GM18868 (cell line): ENCODE data around the gene HLX.

ENCODE experiments used
- ATAC-seq: cut with Tn5 transposase; IDR thresholded peaks from one replicate; pipeline ENCODE4 v1.9.1; 2021; ENCODE audit warnings: mild to moderate bottlenecking, moderate library complexity; ENCODE audit not compliant: unreplicated experiment

Gene HLX

DNA sequence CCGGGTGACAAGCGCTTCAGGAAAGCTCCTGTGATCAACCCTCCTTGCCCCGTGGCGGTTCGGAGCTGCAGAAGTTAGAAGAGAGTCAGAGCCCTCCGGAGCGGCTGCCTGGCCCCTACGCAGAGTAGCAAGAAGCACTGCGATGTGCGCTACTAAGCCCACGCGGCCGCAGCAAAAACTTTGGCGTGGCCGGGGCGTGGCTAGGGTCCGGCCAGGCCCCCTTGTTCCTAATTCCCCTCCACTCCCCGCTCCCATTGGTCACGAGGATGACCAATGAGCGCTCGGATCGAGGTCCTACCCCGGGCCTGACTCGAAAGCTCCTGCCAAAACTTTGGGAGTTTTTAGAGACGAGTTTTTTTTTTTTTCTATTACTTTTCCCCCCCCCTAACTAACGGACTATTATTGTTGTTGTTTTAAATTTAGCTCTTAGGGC is at the start of gene HLX:
TSS of gene HLX (plus strand) at position 368 of the 433 bp plus-strand sequence. CDS start 415 bp downstream, outside the sequence.
- peak; percentile 47 for ATAC-seq

- ATAC-seq: no peak
These were observed 45.8 kb upstream of the HLX start for GRCh38 chr1:220833436-220833835.

DNA sequence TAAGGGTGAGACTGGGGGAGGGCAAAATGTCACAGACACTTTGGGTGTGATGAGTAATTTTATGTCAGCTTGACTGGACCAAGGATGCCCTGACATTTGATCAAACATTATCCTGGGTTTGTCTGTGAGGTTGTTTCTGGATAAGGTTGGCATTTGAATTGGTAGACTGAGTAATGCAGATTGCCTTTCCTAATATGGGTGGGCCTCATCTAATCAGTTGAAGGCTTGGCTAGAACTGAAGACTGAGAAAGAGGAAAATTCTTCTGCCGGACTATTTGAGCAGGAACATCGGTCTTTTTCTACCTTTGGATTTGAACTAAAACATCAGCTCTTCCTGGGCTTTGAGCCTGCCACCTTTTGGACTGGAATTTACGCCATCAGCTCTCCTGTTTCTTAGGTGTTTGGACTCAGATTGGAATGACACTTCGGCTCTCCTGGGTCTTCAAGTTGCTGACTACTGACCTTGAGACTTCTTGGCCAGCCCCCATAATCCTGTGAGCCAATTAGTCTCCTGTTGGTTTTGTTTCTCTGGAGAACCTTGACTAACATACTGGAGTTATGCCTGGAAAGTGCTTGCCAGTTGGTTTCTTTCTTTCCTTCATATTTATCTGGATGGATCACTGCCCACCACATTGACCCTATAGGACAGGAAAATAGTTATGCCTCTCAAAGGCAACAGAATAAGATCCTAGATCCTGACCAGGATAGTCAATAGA is 44.9 kb upstream of the HLX start:
- no peak for ATAC-seq

DNA sequence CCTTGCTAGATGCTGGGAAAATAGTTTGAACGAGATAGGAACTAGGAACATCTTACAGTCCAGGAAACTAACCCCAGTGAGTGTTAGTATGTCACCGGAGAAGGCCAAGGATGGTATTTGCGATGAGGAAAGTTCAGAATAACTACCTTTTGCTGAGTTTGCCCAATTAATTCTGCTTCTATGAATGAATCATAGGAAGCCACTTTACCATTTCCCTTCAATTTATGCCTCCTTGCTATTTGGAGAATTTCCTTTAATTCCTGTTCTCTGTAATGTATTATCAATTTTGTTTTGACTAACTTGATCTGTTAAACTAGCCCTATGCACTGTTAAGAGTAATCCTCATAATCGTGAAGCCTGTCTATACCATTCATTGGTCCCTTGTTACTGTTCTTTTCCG is 40.7 kb upstream of the HLX start:
- ATAC-seq: no peak

DNA sequence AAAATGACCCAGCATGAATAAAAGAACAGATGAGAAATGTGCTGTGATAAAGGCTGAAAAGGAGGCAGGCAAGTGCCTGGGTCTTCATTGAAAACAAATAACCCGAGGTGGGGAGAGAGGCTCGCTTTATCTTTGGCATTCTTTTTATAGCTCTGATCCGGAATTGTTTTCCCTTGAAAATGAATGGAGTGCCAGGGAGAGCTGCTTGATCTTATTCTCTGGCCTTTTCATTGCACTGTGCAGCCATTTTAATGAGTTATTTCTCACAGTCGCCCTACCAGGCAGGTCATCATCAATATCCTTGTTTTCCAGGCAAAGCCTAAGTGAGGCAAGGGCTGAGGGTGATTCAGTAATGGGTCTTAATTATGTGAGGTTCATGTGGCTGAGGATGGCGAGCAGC is 39.8 kb upstream of the HLX start:
- no peak for ATAC-seq

- no peak for ATAC-seq
These were observed 38.0 kb upstream of the HLX start for GRCh38 chr1:220841293-220841692.

GRCh38 chr1:220843481-220844011 is 35.7 kb upstream of the HLX start:
- no peak for ATAC-seq

GRCh38 chr1:220852408-220852807 is 26.8 kb upstream of the HLX start:
- no peak for ATAC-seq

DNA sequence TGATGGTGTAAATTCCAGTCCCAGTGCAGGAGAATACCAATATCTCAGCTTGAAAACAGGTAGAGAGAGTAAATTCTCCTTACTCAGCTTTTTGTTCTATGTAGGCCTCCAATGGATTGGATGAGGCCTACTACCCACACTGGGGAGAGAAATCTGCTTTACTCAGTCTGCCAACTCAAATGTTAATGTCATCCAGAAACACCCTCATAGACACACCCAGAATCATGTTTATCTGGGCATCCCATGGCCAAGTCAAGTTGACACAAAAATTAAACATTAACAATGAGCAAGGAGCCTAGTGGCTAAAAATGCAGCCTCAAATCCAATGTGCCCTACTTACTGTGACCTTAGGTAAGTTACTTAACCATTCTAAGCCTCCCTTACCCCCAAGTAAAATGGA is 6.9 kb upstream of the HLX start:
- ATAC-seq: no peak

- no peak for ATAC-seq
These were observed 6.2 kb upstream of the HLX start for GRCh38 chr1:220873087-220873486.

- ATAC-seq: peak; percentile 42
These were observed 5.2 kb upstream of the HLX start for GRCh38 chr1:220873868-220874655.

DNA sequence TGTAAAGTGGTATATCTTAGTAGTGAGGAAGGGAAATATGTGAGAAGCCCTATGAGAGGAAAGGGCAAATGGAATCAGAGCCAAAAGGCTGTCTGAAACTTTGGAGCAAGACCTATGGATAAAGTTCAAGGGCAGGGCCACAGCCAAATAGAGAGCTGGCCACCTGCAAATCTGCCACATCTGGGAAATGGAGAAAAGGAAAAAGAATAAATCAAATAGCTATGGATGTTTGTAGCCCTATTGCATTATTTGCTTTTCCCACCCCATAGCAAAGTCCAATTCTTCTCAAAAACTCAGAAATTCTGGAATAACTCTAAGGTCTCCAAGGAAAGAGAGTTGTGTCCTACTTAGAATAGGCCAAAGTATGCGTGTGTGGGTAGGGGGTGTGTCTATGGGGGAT is 4.0 kb upstream of the HLX start:
- no peak for ATAC-seq

GRCh38 chr1:220876511-220877376 is 2.5 kb upstream of the HLX start:
- ATAC-seq: no peak

- ATAC-seq: no peak
These were observed 1.7 kb upstream of the HLX start for GRCh38 chr1:220877377-220878095.

DNA sequence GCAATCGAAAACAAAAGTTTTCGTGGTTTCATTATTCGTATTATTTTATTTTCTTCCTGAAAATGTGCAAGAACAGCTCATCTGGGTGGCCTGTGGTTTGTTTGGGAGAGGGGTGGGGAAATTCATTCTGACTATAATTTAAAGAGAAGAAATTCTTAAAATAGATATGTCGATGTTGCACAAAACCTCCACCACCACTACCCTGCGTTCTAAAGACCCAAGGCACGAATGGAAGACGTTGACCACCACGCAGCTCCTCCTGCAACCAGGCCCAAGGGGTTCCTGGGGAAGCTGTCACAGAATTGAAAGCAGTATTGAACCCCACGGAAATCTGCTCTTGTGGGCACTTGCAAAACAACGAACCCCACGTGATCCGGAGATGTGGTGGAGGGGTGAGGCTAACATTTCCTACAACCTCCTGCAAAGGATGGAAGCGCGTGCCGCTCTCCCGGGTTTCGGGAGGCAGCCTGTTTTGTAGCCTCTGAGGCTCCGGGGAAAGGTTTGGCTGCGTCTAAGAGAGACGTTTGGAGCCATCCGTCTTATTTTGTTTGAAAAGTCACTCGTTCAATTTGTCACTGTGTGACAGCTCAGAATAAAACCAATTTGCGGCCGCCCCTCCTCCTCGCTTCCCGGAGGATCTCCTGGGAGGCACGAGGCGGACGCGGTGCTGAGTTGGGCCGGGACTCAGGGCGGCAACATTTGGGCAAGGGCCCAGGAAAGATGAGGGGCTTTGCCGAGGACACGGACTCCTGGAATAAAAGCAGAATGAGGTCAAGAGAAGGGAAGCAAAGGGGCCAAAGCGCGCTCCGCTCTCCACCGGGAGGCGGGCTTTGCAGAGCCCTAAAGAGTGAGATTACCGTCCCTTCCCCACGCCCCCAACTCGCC is 810 bp upstream of the HLX start:
- ATAC-seq: no peak

GRCh38 chr1:220879509-220880361 is 492 bp downstream of the HLX start:
- peak; percentile 33 for ATAC-seq

DNA sequence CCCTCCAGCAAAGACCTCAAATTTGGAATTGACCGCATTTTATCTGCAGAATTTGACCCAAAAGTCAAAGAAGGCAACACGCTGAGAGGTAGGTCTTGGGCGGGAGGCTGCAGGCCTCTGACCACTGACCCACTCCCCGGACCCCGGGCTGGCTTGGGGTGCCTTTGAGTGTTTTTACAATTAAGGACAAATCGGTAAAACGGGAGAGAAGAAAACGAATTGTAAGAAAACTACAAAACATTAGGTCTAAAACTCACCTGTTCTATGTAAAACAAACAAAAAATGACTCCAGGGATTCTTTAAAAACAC is 1.1 kb downstream of the HLX start:
- no peak for ATAC-seq

DNA sequence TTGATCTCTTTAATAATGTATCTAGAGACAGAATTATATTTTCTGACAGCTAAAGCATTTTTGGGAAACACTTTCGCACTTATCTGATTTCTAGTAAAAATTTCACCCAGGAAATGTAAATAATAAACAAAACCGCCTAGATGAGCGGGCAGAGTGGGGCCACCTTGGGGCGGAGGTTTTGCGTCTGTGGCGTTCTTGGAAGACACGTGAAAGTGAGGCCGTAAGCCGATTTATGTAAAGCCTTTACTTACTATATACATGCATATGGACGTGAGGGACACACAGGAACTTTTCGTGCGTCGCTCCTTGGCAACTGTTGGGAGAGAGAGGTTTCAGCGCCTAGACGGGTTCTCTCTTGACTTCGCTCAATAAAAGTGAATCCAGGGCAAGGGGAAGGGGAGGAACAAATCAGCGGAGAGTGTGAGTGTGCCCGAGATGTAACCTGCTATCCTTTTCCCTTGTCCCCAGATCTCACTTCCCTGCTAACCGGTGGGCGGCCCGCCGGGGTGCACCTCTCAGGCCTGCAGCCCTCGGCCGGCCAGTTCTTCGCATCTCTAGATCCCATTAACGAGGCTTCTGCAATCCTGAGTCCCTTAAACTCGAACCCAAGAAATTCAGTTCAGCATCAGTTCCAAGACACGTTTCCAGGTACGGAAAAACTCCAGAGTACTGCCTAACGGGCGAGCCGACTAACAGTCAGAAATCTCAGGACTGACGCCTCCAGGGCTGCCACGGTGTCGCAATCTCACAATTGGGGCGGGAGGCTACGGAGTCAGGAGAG is 1.7 kb downstream of the HLX start:
- no peak for ATAC-seq
